HepG2 (cell line): Measurements from ENCODE around the gene ENPP1. TPM values are rescaled to one million over a fixed set of nuclear protein-coding genes. Genes with fewer than 3 reads are reported as not detected.

Source experiments
- CBX5 ChIP-seq: sonication (generic); formaldehyde crosslinking; IDR thresholded peaks from 2 replicates; pipeline ENCODE4 v1.4.0; 2020; ENCODE audit warnings: missing genetic modification reagents, borderline replicate concordance
- FOXA1 ChIP-seq, 2 experiments: fragments of 450-650 bp in 1 of 2; sonication (generic) in 1 of 2; formaldehyde crosslinking in 1 of 2; IDR thresholded peaks; 2 replicates each; pipeline versions ENCODE4 v1.4.0 to v1.6.1; 2016 to 2020; ENCODE audit warnings: missing genetic modification reagents in 1 of 2
- IRF9 ChIP-seq: sonication (generic); formaldehyde crosslinking; IDR thresholded peaks from 2 replicates; pipeline ENCODE4 v1.8.0; 2022; ENCODE audit warnings: missing genetic modification reagents, mild to moderate bottlenecking, borderline replicate concordance
- KLF16 ChIP-seq, 2 experiments: sonication (generic) in 1 of 2; formaldehyde crosslinking in 1 of 2; IDR thresholded peaks; 2 replicates each; pipeline versions ENCODE4 v1.6.1 to v1.8.0; 2016 to 2023; ENCODE audit warnings: missing genetic modification reagents in 2 of 2, missing compliant biosample characterization in 1 of 2
- LCORL ChIP-seq, 2 experiments: fragments of 450-650 bp in 1 of 2; sonication (generic) in 1 of 2; formaldehyde crosslinking in 1 of 2; IDR thresholded peaks; 2 replicates each; pipeline versions ENCODE4 v1.5.0 to v1.6.1; 2017 to 2020; ENCODE audit warnings: antibody characterized with exemption in 1 of 2, missing genetic modification reagents in 1 of 2
- POGZ ChIP-seq: sonication (generic); formaldehyde crosslinking; IDR thresholded peaks from 2 replicates; pipeline ENCODE4 v1.4.0; 2020; ENCODE audit warnings: mild to moderate bottlenecking, missing genetic modification reagents
- RARA ChIP-seq: IDR thresholded peaks from 2 replicates; pipeline ENCODE4 v1.6.1; 2016; ENCODE audit warnings: missing genetic modification reagents, missing compliant biosample characterization
- RBAK ChIP-seq: sonication (generic); formaldehyde crosslinking; IDR thresholded peaks from 2 replicates; pipeline ENCODE4 v1.5.1; 2020; ENCODE audit warnings: mild to moderate bottlenecking, missing genetic modification reagents
- SIN3A ChIP-seq: IDR thresholded peaks from 2 replicates; pipeline ENCODE4 v1.6.1; 2011; ENCODE audit warnings: low read depth, mild to moderate bottlenecking, control low read depth, low read length, borderline replicate concordance
- ZBTB25 ChIP-seq: IDR thresholded peaks from 2 replicates; pipeline ENCODE4 v1.6.1; 2018; ENCODE audit warnings: missing genetic modification reagents
- ZBTB40 ChIP-seq, 2 experiments: fragments of 450-650 bp in 1 of 2; sonication (generic) in 1 of 2; formaldehyde crosslinking in 1 of 2; IDR thresholded peaks; 2 replicates each; pipeline versions ENCODE4 v1.6.1 to v1.8.0; 2016 to 2022; ENCODE audit warnings: antibody characterized with exemption in 1 of 2, mild to moderate bottlenecking in 1 of 2, missing genetic modification reagents in 1 of 2
- ZEB1 ChIP-seq: IDR thresholded peaks from 2 replicates; pipeline ENCODE4 v1.6.1; 2012; ENCODE audit warnings: mild to moderate bottlenecking, low read depth, inconsistent platforms; ENCODE audit not compliant: insufficient replicate concordance
- ZNF234 ChIP-seq: sonication (generic); formaldehyde crosslinking; conservative IDR thresholded peaks from 2 replicates; pipeline ENCODE4 v1.5.1; 2020; ENCODE audit warnings: mild to moderate bottlenecking, missing genetic modification reagents
- polyA plus RNA-seq, 8 experiments: library from polyadenylated mRNA; depleted of rRNA in 3 of 8; stranded (reverse) in 7 of 8; unstranded in 1 of 8; fragments of >200 nt; fragmentation: Illumina TruSeq in 4 of 8; extraction: Trizol in 4 of 8; gene quantifications; 2 replicates each; pipeline versions ENCODE4 v1.2.1 to v1.2.3, GENCODE V29; 2011 to 2016; ENCODE audit warnings: low read depth in 4 of 8, missing spikeins in 1 of 8, mixed read lengths in 1 of 8; ENCODE audit not compliant: insufficient read depth in 1 of 8
- total RNA-seq, 5 experiments: library from RNA; depleted of rRNA; stranded (reverse); fragments of >200 nt; fragmentation: Illumina TruSeq; extraction: Trizol; gene quantifications; 2 replicates each; pipeline ENCODE4 v1.2.3, GENCODE V29; 2016; ENCODE audit warnings: low read depth in 1 of 5
- TF ChIP-seq, protein P1 (sequence below): sonication (generic); formaldehyde crosslinking; IDR thresholded peaks from 2 replicates; pipeline ENCODE4 v1.8.1; 2023; ENCODE audit warnings: missing genetic modification reagents, inconsistent platforms, borderline replicate concordance

Gene ENPP1
- total and polyA plus RNA-seq, 2 of the 13 experiments (the other 11 are each of a cell fraction or from before 2014, with no cell fraction given), result 56.5 to 160 TPM

- TF ChIP-seq KLF16 (CRISPR knock-in tag; IDR thresholded peaks at IDR 0.05) (peak in 1 of 2 experiments; percentile 52; a peak in 1 of 4 replicates), POGZ (CRISPR knock-in tag) (peak; percentile 83), ZEB1 (no peak), ZNF234 (CRISPR knock-in tag) (no peak), CBX5 (CRISPR knock-in tag) (0 out of 2 replicates have a peak, but pooled peaks have one; percentile 17), LCORL (IDR thresholded peaks at IDR 0.05) (no peak; the same call in 1 of the 2 replicates), LCORL (CRISPR knock-in tag; IDR thresholded peaks at IDR 0.05) (0 out of 2 replicates have a peak, but pooled peaks have one; percentile 33), RBAK (CRISPR knock-in tag) (no peak), IRF9 (CRISPR knock-in tag) (no peak), ZBTB40 (IDR thresholded peaks at IDR 0.05) (peak; percentile 31; the same call in 1 of the 2 replicates), ZBTB40 (CRISPR knock-in tag; IDR thresholded peaks at IDR 0.05) (no peak; the same call in 1 of the 2 replicates), RARA (CRISPR knock-in tag) (peak; percentile 81), FOXA1 (IDR thresholded peaks at IDR 0.05) (peak; percentile 73), FOXA1 (CRISPR knock-in tag; IDR thresholded peaks at IDR 0.05) (peak; percentile 84), ZBTB25 (peak; percentile 46; the same call in 1 of the 2 replicates), SIN3A (0 out of 2 replicates have a peak, but pooled peaks have one; percentile 11)
- TF ChIP-seq, protein P1, sequence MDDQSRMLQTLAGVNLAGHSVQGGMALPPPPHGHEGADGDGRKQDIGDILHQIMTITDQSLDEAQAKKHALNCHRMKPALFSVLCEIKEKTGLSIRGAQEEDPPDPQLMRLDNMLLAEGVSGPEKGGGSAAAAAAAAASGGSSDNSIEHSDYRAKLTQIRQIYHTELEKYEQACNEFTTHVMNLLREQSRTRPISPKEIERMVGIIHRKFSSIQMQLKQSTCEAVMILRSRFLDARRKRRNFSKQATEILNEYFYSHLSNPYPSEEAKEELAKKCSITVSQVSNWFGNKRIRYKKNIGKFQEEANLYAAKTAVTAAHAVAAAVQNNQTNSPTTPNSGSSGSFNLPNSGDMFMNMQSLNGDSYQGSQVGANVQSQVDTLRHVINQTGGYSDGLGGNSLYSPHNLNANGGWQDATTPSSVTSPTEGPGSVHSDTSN (CRISPR knock-in tag), result no peak
These were observed 18.1 kb downstream of the ENPP1 start (continued) for GRCh38 chr6:131825946-131826345.
